ENCODE results near the gene NDUFS3.

Gene NDUFS3

DNA sequence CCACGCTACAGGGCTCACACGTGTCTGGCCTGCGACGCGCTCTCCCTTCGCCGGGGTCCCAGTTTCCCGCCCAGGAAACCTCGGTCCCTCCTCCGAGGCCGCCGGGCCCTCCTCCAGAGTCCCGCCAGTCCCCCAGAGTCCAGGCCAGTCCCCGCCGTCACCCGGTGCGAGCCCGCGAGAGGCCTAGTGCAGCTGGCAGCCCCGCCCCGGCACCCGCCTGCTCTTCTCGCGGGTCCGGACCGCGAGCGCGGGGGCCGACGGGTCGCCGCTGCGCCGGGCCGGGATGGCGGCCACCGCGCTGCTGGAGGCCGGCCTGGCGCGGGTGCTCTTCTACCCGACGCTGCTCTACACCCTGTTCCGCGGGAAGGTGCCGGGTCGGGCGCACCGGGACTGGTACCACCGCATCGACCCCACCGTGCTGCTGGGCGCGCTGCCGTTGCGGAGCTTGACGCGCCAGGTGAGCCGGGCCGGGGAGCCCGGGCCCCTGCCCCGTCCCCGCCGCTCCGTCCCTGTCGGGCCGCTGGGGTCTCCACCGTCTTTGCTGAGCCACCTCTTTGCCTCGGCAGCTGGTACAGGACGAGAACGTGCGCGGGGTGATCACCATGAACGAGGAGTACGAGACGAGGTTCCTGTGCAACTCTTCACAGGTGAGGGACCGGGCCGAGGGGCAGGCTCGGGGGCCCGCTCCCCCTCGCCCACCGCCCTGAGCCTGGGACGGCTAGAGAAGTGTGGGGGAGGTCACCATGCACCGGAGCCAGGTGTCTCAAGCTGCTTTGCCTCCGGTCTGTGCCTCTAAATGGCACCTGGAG lies 13.3 kb upstream of the NDUFS3 start, which contains the start of gene PTPMT1 (continued):
- TF ChIP-seq PRDM4 (tag by site-specific recombination; IDR thresholded peaks at IDR 0.05) (no peak), ZBTB17 (tag by site-specific recombination; IDR thresholded peaks at IDR 0.05) (no peak), ZBTB7A (tag by site-specific recombination; IDR thresholded peaks at IDR 0.05; ENCODE audit: low read depth) (no peak), ZNF837 (tag by site-specific recombination; IDR thresholded peaks at IDR 0.05) (no peak), ZNF423 (tag by site-specific recombination; IDR thresholded peaks at IDR 0.05) (no peak), ZBTB20 (tag by site-specific recombination; IDR thresholded peaks at IDR 0.05) (peak; percentile 79), ZEB2 (tag by site-specific recombination; IDR thresholded peaks at IDR 0.05) (0 out of 2 replicates have a peak, but pooled peaks have one; percentile 44), BCL11A (tag by site-specific recombination; IDR thresholded peaks at IDR 0.05; ENCODE audit: low read depth) (no peak), ZNF16 (tag by site-specific recombination; IDR thresholded peaks at IDR 0.05; ENCODE audit: low read depth) (no peak), SP3 (tag by site-specific recombination; IDR thresholded peaks at IDR 0.05) (peak; percentile 73), ZNF561 (tag by site-specific recombination; IDR thresholded peaks at IDR 0.05; ENCODE audit: borderline replicate concordance) (peak; percentile 19; the same call in 1 of the 2 replicates), ZFP41 (tag by site-specific recombination; IDR thresholded peaks at IDR 0.05; ENCODE audit: borderline replicate concordance) (no peak), ZNF354C (tag by site-specific recombination; IDR thresholded peaks at IDR 0.05; ENCODE audit: borderline replicate concordance, low read depth) (no peak), ZNF140 (tag by site-specific recombination; IDR thresholded peaks at IDR 0.05) (no peak), ZBTB49 (tag by site-specific recombination; IDR thresholded peaks at IDR 0.05; ENCODE audit: low read depth) (no peak), ZIC2 (tag by site-specific recombination; IDR thresholded peaks at IDR 0.05) (peak; percentile 32), ZNF37A (tag by site-specific recombination; IDR thresholded peaks at IDR 0.05) (no peak), ZNF555 (tag by site-specific recombination; conservative IDR thresholded peaks at IDR 0.05) (no peak), ZNF239 (tag by site-specific recombination; IDR thresholded peaks at IDR 0.05) (no peak), SP7 (tag by site-specific recombination; IDR thresholded peaks at IDR 0.05) (no peak; the same call in 1 of the 2 replicates), ZXDB (tag by site-specific recombination; IDR thresholded peaks at IDR 0.05) (peak; percentile 13; the same call in 1 of the 2 replicates), PRDM1 (tag by site-specific recombination; IDR thresholded peaks at IDR 0.05) (no peak), REPIN1 (tag by site-specific recombination; IDR thresholded peaks at IDR 0.05; ENCODE audit: low read depth) (no peak), ZNF777 (tag by site-specific recombination; IDR thresholded peaks at IDR 0.05; ENCODE audit: borderline replicate concordance) (peak; percentile 16; the same call in 1 of the 2 replicates)
- TF ChIP-seq, protein P1, sequence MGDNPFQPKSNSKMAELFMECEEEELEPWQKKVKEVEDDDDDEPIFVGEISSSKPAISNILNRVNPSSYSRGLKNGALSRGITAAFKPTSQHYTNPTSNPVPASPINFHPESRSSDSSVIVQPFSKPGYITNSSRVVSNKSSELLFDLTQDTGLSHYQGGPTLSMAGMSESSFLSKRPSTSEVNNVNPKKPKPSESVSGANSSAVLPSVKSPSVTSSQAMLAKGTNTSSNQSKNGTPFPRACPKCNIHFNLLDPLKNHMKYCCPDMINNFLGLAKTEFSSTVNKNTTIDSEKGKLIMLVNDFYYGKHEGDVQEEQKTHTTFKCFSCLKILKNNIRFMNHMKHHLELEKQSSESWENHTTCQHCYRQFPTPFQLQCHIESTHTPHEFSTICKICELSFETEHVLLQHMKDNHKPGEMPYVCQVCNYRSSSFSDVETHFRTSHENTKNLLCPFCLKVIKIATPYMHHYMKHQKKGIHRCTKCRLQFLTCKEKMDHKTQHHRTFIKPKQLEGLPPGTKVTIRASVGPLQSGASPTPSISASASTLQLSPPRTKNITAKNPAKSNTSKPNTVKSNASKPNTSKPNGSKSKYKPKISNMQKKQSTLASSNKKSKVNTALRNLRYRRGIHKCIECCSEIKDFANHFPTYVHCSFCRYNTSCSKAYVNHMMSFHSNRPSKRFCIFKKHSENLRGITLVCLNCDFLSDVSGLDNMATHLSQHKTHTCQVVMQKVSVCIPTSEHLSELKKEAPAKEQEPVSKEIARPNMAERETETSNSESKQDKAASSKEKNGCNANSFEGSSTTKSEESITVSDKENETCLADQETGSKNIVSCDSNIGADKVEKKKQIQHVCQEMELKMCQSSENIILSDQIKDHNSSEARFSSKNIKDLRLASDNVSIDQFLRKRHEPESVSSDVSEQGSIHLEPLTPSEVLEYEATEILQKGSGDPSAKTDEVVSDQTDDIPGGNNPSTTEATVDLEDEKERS (tag by site-specific recombination; IDR thresholded peaks at IDR 0.05) = no peak
- TF ChIP-seq, protein P2, sequence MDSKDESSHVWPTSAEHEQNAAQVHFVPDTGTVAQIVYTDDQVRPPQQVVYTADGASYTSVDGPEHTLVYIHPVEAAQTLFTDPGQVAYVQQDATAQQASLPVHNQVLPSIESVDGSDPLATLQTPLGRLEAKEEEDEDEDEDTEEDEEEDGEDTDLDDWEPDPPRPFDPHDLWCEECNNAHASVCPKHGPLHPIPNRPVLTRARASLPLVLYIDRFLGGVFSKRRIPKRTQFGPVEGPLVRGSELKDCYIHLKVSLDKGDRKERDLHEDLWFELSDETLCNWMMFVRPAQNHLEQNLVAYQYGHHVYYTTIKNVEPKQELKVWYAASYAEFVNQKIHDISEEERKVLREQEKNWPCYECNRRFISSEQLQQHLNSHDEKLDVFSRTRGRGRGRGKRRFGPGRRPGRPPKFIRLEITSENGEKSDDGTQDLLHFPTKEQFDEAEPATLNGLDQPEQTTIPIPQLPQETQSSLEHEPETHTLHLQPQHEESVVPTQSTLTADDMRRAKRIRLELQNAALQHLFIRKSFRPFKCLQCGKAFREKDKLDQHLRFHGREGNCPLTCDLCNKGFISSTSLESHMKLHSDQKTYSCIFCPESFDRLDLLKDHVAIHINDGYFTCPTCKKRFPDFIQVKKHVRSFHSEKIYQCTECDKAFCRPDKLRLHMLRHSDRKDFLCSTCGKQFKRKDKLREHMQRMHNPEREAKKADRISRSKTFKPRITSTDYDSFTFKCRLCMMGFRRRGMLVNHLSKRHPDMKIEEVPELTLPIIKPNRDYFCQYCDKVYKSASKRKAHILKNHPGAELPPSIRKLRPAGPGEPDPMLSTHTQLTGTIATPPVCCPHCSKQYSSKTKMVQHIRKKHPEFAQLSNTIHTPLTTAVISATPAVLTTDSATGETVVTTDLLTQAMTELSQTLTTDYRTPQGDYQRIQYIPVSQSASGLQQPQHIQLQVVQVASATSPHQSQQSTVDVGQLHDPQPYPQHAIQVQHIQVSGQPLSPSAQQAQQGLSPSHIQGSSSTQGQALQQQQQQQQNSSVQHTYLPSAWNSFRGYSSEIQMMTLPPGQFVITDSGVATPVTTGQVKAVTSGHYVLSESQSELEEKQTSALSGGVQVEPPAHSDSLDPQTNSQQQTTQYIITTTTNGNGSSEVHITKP (tag by site-specific recombination; IDR thresholded peaks at IDR 0.05) = no peak
- TF ChIP-seq, protein P3, sequence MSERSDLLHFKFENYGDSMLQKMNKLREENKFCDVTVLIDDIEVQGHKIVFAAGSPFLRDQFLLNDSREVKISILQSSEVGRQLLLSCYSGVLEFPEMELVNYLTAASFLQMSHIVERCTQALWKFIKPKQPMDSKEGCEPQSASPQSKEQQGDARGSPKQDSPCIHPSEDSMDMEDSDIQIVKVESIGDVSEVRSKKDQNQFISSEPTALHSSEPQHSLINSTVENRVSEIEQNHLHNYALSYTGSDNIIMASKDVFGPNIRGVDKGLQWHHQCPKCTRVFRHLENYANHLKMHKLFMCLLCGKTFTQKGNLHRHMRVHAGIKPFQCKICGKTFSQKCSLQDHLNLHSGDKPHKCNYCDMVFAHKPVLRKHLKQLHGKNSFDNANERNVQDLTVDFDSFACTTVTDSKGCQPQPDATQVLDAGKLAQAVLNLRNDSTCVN (tag by site-specific recombination; optimal IDR thresholded peaks at IDR 0.05) = peak; percentile 77

All from HEK293 (cell line).